Measurements from ENCODE around the gene CD46. TPM values are rescaled to one million over a fixed set of nuclear protein-coding genes. Genes with fewer than 3 reads are reported as not detected.
"Not testable (repeated sequence)": the region's sequence is repeated elsewhere in the genome, so short reads cannot be mapped to it uniquely, and the experiment has no call there.

CD46 gene
- total RNA-seq, 1 donor from 2014 or later = 116 TPM

DNA sequence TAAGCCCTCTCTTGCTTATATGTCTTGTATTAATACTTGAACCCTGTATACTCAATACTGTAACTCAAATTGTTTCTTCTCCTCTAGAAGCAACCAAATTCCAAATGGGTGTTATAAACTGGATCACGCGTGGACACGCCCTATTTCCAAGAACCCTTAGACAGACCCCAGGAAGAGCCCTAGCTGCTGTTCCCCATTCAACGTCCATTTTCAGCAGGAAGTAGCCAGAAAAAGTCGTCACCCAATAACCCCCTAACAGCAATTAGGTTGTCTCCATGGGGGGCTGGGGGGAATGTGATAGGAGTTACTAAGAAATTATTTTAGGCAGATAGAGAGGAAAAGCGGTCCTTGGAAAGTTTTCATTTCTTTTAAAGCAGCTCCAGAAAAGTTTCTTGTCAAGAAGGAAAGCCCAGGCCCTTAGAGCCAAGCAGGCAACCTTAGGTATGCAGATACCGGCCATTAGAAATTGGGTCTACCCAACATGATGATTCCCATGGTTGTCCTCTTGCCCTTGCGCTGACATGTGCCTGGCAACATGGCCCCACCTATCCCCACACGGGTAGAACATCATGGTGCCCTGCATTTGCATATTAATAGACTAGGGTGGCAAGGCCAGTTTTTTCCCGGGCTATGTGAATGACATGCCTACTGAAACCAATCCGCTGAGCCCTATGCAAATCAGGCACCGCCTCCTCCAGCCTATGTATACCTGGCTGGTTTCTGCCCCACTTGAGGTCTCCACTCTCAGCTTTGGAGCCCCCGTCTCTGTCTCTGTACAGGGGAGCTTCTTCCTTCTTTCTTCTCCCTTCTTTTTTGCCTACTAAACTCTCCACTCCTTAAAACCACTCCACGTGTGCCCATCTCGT is 4.0 kb upstream of the CD46 start:
- Mint-ChIP-seq H3K4me1 (ENCODE audit: unreplicated experiment) (peaks cover 17% of the 10 kb centered on the region), H3K9me3 (ENCODE audit: unreplicated experiment) (no peaks in the 10 kb centered on the region), H3K27me3 (ENCODE audit: unreplicated experiment) (peaks cover 3% of the 10 kb centered on the region), H3K27ac (ENCODE audit: unreplicated experiment) (no peak overlapping the region), H3K36me3 (ENCODE audit: low read depth, unreplicated experiment) (no peaks in the 10 kb centered on the region), H3K4me3 (ENCODE audit: unreplicated experiment) (no peak overlapping the region)
- TF ChIP-seq, protein P1, sequence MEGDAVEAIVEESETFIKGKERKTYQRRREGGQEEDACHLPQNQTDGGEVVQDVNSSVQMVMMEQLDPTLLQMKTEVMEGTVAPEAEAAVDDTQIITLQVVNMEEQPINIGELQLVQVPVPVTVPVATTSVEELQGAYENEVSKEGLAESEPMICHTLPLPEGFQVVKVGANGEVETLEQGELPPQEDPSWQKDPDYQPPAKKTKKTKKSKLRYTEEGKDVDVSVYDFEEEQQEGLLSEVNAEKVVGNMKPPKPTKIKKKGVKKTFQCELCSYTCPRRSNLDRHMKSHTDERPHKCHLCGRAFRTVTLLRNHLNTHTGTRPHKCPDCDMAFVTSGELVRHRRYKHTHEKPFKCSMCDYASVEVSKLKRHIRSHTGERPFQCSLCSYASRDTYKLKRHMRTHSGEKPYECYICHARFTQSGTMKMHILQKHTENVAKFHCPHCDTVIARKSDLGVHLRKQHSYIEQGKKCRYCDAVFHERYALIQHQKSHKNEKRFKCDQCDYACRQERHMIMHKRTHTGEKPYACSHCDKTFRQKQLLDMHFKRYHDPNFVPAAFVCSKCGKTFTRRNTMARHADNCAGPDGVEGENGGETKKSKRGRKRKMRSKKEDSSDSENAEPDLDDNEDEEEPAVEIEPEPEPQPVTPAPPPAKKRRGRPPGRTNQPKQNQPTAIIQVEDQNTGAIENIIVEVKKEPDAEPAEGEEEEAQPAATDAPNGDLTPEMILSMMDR (IDR thresholded peaks at IDR 0.05; ENCODE audit: unreplicated experiment) = no peak
- DNase-seq (ENCODE audit: low spot score) = no peak

DNA sequence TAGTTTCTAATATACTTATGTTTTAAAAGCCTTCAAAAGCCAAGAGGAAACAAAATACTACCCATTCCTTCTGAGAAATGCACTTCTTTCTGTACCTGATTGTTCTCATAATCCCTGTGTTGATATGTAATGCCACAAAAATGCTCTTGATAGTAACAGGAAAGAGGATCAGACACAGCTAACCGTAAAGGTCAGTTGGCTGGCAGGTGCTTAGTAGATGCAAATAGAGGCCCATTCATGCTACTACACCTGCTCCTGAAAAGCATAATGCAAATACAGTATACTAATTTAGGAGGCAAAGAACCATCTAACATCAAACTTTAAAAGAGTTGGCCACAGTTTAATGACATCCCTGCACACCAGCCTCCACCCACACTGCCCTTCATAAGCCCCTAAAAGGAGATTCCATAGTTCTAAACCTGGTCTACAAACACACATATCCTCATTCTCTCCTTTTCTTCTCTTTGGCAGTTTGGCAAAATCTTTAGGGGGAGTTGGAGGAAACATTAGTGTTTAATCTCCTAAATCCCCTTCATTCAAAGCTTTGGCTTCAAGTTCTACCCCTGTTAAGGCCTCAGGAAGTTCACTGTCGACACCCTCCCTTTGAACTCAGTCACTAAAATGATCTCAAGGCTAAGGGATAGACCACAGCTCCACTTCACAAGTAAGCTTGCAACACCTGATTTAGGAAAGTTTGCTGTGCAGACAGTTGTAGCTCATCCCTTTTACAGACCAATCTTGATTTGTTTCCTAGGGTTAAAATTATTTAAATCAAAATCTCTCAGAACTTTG is 2.9 kb upstream of the CD46 start:
- Mint-ChIP-seq H3K4me1 (ENCODE audit: unreplicated experiment) (peaks cover 24% of the 10 kb centered on the region), H3K27ac (ENCODE audit: unreplicated experiment) (no peak overlapping the region), H3K4me3 (ENCODE audit: unreplicated experiment) (no peak overlapping the region), H3K36me3 (ENCODE audit: low read depth, unreplicated experiment) (no peaks in the 10 kb centered on the region), H3K9me3 (ENCODE audit: unreplicated experiment) (no peaks in the 10 kb centered on the region), H3K27me3 (ENCODE audit: unreplicated experiment) (peaks cover 5% of the 10 kb centered on the region)
- no peak for DNase-seq (ENCODE audit: low spot score)
- TF ChIP-seq, protein P1 (IDR thresholded peaks at IDR 0.05; ENCODE audit: unreplicated experiment) = no peak

DNA sequence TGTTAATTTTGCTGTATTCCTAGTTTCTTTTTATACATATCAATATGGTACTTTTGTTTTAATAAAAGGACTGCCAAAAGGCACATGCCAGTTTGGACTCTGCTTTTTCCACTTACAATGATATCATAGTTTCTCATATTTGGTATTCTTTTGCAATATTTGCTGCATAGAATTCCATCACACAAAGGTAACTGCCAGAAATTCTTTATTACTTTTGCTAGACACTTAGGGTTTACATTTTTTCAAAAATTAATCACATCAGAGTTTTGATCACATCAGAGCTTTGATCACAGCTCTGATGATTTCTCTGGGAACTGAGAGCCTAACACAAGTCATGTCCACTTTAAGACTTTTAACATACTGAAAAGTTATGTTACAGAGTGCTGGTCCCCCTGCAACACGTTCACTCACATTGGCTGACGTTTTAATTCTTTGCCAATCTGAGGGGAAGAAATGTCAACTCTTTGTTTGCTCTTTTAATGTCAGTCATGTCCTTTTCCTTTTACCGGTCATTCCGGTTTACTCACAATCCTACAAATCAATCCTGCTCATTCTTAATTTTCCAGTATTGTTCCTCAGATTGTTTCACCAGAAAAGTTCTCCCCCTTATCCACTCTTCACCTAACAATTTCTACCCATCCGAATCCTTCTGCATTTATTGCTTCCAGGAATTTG is 1.1 kb upstream of the CD46 start:
- TF ChIP-seq, protein P1 (IDR thresholded peaks at IDR 0.05; ENCODE audit: unreplicated experiment) = no peak
- H3K4me1 Mint-ChIP-seq (ENCODE audit: unreplicated experiment) = peaks cover 40% of the 10 kb centered on the region
- H3K36me3 Mint-ChIP-seq (ENCODE audit: low read depth, unreplicated experiment) = no peaks in the 10 kb centered on the region
- no peaks in the 10 kb centered on the region for H3K9me3 Mint-ChIP-seq (ENCODE audit: unreplicated experiment)
- H3K27me3 Mint-ChIP-seq (ENCODE audit: unreplicated experiment) = peaks cover 5% of the 10 kb centered on the region
- no peak for DNase-seq (ENCODE audit: low spot score)
- peak overlapping the region; percentile 84 for H3K4me3 Mint-ChIP-seq (ENCODE audit: unreplicated experiment)
- peak overlapping the region; percentile 79 for H3K27ac Mint-ChIP-seq (ENCODE audit: unreplicated experiment)

DNA sequence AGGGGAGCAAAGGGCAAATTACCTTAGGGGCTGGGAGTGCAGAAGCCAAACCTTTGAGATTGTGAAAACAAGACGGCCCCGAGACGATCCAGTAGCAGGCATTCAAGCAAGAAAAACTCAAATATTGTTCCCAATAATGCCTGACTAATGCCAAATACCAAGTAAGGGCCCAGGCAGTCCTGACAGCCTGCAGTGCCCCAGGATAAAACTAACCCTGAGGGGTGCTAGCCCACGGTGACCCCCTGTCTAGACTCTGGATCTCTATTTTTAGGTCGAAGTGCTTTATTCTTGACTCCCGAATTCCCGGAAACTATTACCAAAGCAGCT is 428 bp upstream of the CD46 start:
- not testable (repeated sequence) for H3K9me3 Mint-ChIP-seq (ENCODE audit: unreplicated experiment)

DNA sequence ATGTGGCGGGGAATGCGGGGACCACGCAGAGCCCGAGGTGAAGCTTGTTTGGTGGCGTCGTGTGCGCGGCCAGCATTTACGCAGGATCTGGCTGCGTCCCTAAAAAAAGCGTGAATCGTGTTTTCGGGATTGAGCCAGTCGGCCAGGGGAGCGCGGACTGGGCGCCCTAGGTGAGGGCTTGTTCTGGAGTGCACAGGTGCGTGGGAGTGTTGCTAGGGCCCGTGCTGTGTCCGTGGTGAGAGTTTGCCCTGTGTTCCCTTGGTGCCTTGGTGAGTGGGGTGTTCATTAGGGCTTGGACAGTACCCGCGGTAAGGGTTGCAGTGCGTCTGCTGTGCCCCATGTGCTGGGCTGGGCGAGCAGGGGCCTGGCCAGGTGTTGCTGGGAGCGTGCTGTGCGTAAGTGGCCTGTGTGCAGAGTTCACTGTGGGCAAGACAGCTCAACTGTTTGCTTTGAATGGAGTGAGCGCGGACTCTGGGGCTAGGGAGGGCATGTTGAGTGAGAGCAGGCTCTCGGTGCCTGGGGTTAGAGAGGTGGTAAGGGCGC is 673 bp downstream of the CD46 start:
- Mint-ChIP-seq H3K9me3 (ENCODE audit: unreplicated experiment) (no peaks in the 10 kb centered on the region), H3K27ac (ENCODE audit: unreplicated experiment) (peak overlapping the region; percentile 93), H3K27me3 (ENCODE audit: unreplicated experiment) (peaks cover 5% of the 10 kb centered on the region), H3K4me3 (ENCODE audit: unreplicated experiment) (peak overlapping the region; percentile 100), H3K36me3 (ENCODE audit: low read depth, unreplicated experiment) (peaks cover 5% of the 10 kb centered on the region), H3K4me1 (ENCODE audit: unreplicated experiment) (peaks cover 43% of the 10 kb centered on the region)
- peak; percentile 15 for DNase-seq (ENCODE audit: low spot score)
- TF ChIP-seq, protein P1 (IDR thresholded peaks at IDR 0.05; ENCODE audit: unreplicated experiment) = no peak

More for the DNA sequence above, 428 bp upstream of the CD46 start:
- not testable (repeated sequence) for DNase-seq (ENCODE audit: low spot score); H3K27me3 Mint-ChIP-seq (ENCODE audit: unreplicated experiment); H3K36me3 Mint-ChIP-seq (ENCODE audit: low read depth, unreplicated experiment)
- Mint-ChIP-seq H3K27ac (ENCODE audit: unreplicated experiment) (peak overlapping the region; percentile 79), H3K4me1 (ENCODE audit: unreplicated experiment) (peaks cover 43% of the 10 kb centered on the region), H3K4me3 (ENCODE audit: unreplicated experiment) (peak overlapping the region; percentile 84)

Measured in endothelial cell (in vitro differentiated cells).